PC-3 (cell line): ENCODE results near the gene ERGIC2.

Experiments
- CTCF ChIP-seq: fragments of 300-600 bp; sonication (generic); conservative IDR thresholded peaks from 2 replicates; pipeline ENCODE4 v1.5.1; 2017; ENCODE audit warnings: antibody characterized with exemption, low read depth, mild to moderate bottlenecking, low read length
- EZH2 ChIP-seq: fragments of 300-600 bp; sonication (generic); IDR thresholded peaks from one replicate; pipeline ENCODE4 v1.6.1; 2017; ENCODE audit warnings: antibody characterized with exemption, mild to moderate bottlenecking, low read length; ENCODE audit not compliant: unreplicated experiment
- EZH2phosphoT487 ChIP-seq: fragments of 300-600 bp; sonication (generic); IDR thresholded peaks from 2 replicates; pipeline ENCODE4 v1.6.1; 2018; ENCODE audit warnings: mild to moderate bottlenecking, antibody characterized with exemption, low read length, borderline replicate concordance

GRCh38 chr12:29376118-29376517 lies 4.9 kb downstream of the ERGIC2 start:
- TF ChIP-seq CTCF (no peak), EZH2 (no peak), EZH2phosphoT487 (no peak)
